ENCODE measurements around the gene EMC8. TPM values are rescaled to one million over a fixed set of nuclear protein-coding genes. Genes with fewer than 3 reads are reported as not detected.

The EMC8 gene
- polyA plus RNA-seq, 1 experiment: 30.5 TPM

DNA sequence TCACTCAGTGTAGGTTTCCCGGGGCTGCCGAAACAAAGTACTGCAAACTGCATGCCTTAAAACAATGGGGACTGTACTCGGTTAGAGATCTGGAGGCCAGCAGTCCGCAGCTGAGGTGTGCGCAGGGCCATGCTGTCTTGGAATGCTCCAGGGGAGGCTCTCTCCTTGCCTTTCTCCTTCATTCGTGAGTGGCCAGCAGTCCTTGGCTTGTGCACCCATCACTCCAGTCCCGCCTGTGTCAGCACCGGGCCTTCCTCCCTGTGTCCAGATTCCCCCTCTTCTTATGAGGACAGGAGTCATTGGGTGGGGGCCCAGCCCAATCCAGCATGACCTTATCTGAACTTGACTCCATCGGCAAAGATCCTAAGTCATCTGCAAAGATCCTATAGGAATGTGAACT lies 43.5 kb upstream of the EMC8 start:
- CTCF ChIA-PET: no interaction called here
- Histone ChIP-seq H3K4me3 (ENCODE audit: low read depth, low read length) (no peak overlapping the region), H3K9me3 (ENCODE audit: control insufficient read depth, insufficient read depth, low read length) (peaks cover 4% of the 10 kb centered on the region), H3K27ac (ENCODE audit: low read depth, low read length) (no peak overlapping the region), H3K27me3 (ENCODE audit: control insufficient read depth, insufficient read depth, low read length) (peaks cover 63% of the 10 kb centered on the region)
- POLR2A ChIA-PET: no interaction called here
- TF ChIP-seq, protein P1, sequence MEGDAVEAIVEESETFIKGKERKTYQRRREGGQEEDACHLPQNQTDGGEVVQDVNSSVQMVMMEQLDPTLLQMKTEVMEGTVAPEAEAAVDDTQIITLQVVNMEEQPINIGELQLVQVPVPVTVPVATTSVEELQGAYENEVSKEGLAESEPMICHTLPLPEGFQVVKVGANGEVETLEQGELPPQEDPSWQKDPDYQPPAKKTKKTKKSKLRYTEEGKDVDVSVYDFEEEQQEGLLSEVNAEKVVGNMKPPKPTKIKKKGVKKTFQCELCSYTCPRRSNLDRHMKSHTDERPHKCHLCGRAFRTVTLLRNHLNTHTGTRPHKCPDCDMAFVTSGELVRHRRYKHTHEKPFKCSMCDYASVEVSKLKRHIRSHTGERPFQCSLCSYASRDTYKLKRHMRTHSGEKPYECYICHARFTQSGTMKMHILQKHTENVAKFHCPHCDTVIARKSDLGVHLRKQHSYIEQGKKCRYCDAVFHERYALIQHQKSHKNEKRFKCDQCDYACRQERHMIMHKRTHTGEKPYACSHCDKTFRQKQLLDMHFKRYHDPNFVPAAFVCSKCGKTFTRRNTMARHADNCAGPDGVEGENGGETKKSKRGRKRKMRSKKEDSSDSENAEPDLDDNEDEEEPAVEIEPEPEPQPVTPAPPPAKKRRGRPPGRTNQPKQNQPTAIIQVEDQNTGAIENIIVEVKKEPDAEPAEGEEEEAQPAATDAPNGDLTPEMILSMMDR (IDR thresholded peaks at IDR 0.05; ENCODE audit: low read depth, low read length): no peak
- DNase-seq (ENCODE audit: low read depth, low spot score): no peak

DNA sequence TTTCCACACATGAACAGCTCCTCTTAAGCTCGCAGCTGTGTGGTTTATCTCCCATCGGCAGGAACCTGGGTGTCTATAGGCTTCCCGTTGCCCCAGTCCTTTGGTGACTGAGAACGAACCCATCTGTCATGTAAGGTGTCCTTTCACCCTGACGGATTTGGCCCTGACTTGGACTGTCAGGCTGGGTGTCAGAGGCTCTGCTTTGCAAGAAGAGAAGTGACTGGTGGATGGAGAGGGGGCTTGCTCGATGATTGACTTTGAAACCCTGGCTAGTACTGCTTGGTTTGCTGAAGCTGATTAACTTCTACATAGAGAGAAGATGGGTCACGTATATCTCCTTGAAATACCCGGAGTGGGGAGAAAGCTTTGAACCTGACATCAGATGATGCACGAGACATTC lies 43.1 kb upstream of the EMC8 start:
- peaks cover 60% of the 10 kb centered on the region for H3K27me3 ChIP-seq (ENCODE audit: control insufficient read depth, insufficient read depth, low read length)
- H3K27ac ChIP-seq (ENCODE audit: low read depth, low read length): no peak overlapping the region
- H3K4me3 ChIP-seq (ENCODE audit: low read depth, low read length): no peak overlapping the region
- DNase-seq (ENCODE audit: low read depth, low spot score): no peak
- CTCF ChIA-PET: no interaction called here
- H3K9me3 ChIP-seq (ENCODE audit: control insufficient read depth, insufficient read depth, low read length): peaks cover 4% of the 10 kb centered on the region
- TF ChIP-seq, protein P1 (IDR thresholded peaks at IDR 0.05; ENCODE audit: low read depth, low read length): no peak
- POLR2A ChIA-PET: no interaction called here

DNA sequence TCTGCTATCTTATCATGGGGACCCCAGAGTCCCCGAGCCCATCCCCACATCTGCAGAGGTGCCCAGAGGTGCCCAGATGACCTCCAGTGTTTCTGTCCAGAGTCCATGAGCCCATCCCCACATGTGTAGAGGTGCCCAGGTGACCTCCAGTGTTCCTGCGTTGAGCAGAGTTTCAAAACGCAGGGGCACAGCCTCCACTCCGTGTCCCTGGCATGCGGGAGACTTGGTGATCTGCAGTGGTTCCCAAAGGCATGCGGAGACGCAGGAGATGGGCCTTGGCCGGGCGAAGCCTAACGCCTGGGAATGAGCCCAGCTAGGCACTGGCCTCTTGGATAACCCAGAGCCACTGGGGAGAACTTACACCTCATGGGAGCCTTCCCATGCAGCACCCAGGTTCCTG lies 41.5 kb upstream of the EMC8 start:
- H3K27ac ChIP-seq (ENCODE audit: low read depth, low read length): no peak overlapping the region
- ChIA-PET POLR2A (no interaction called here), CTCF (no interaction called here)
- no peak for DNase-seq (ENCODE audit: low read depth, low spot score)
- H3K27me3 ChIP-seq (ENCODE audit: control insufficient read depth, insufficient read depth, low read length): peaks cover 61% of the 10 kb centered on the region
- H3K4me3 ChIP-seq (ENCODE audit: low read depth, low read length): no peak overlapping the region
- H3K9me3 ChIP-seq (ENCODE audit: control insufficient read depth, insufficient read depth, low read length): peaks cover 4% of the 10 kb centered on the region
- TF ChIP-seq, protein P1 (IDR thresholded peaks at IDR 0.05; ENCODE audit: low read depth, low read length): no peak

DNA sequence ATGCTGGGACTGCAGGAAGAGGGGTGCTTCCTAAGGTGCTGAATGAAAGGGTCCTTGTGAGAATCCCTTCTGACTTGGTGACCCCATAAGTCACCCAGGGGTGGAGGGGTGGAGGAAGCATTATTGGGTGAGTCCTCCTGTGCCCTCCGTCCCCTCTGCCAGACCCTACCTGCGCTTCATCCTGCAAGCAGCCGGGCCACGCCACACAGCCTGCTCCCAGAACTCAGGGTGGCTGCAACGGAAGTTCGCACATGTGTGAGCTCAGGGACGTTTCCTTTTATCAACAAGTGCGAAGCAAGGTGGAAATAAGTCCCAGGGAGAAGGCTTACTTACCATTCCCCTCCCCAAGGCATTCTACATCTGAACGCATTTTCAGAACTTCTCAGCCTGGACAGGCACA lies 41.1 kb upstream of the EMC8 start:
- TF ChIP-seq, protein P1 (IDR thresholded peaks at IDR 0.05; ENCODE audit: low read depth, low read length): no peak
- no peak overlapping the region for H3K4me3 ChIP-seq (ENCODE audit: low read depth, low read length)
- POLR2A ChIA-PET: no interaction called here
- peaks cover 4% of the 10 kb centered on the region for H3K9me3 ChIP-seq (ENCODE audit: control insufficient read depth, insufficient read depth, low read length)
- CTCF ChIA-PET: no interaction called here
- H3K27ac ChIP-seq (ENCODE audit: low read depth, low read length): no peak overlapping the region
- no peak for DNase-seq (ENCODE audit: low read depth, low spot score)
- H3K27me3 ChIP-seq (ENCODE audit: control insufficient read depth, insufficient read depth, low read length): peaks cover 63% of the 10 kb centered on the region

DNA sequence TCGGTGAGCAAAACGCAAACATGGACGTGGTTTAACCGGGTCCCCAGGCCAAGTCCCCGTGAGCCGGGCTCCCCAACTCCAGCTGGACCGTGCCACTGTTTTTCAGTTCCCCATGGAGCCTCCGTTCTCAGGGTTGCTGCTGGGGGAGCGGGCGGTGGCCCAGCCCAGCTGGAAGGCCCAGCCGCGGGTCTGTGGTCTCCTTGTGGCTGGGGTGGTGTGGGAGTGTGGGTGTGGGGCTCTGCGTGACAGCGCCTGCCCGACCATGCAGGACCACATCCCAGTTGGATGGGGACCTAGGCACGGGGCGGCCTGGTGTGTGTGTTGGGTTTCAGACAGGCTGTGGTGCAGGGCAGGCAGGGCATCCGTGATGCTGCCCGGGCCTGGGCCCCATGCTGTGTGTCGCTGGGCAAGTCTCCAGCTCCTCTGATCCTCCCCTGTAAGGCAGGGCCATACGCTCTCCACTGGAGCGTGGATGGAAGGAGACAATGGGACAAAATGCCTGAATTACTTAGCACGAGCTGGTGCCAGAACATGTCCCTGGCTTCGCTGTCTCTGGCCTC lies 40.4 kb upstream of the EMC8 start:
- no peak for DNase-seq (ENCODE audit: low read depth, low spot score)
- ChIA-PET CTCF (no interaction called here), POLR2A (no interaction called here)
- Histone ChIP-seq H3K27me3 (ENCODE audit: control insufficient read depth, insufficient read depth, low read length) (peaks cover 62% of the 10 kb centered on the region), H3K27ac (ENCODE audit: low read depth, low read length) (no peak overlapping the region), H3K4me3 (ENCODE audit: low read depth, low read length) (no peak overlapping the region), H3K9me3 (ENCODE audit: control insufficient read depth, insufficient read depth, low read length) (peaks cover 9% of the 10 kb centered on the region)
- TF ChIP-seq, protein P1 (IDR thresholded peaks at IDR 0.05; ENCODE audit: low read depth, low read length): no peak
